ENCODE measurements around the gene GP1BA.
A peak's percentile ranks its signal among the peaks of the same experiment; 100 is the strongest.

The GP1BA gene

GRCh38 chr17:4931963-4932362 is at the start of gene GP1BA:
TSS of gene GP1BA (plus strand) at chr17:4932277. CDS start at chr17:4932605, 328 bp downstream.
- no peak for DNase-seq (ENCODE audit: low spot score)

GRCh38 chr17:4884489-4884888 is 47.6 kb upstream of the GP1BA start:
- no peak for DNase-seq (ENCODE audit: low spot score)

- DNase-seq (ENCODE audit: low spot score), result no peak
Measured at GRCh38 chr17:4886830-4887229, 45.2 kb upstream of the GP1BA start.

- no peak for DNase-seq (ENCODE audit: low spot score)
Measured at GRCh38 chr17:4887581-4887980, 44.5 kb upstream of the GP1BA start.

- DNase-seq (ENCODE audit: low spot score), result no peak
Measured at GRCh38 chr17:4891411-4892410, 40.4 kb upstream of the GP1BA start.

GRCh38 chr17:4892499-4893221 is 39.4 kb upstream of the GP1BA start:
- no peak for DNase-seq (ENCODE audit: low spot score)

GRCh38 chr17:4893272-4893671 is 38.8 kb upstream of the GP1BA start:
- DNase-seq (ENCODE audit: low spot score), result no peak

- no peak for DNase-seq (ENCODE audit: low spot score)
Measured at GRCh38 chr17:4893721-4894560, 38.1 kb upstream of the GP1BA start.

- DNase-seq (ENCODE audit: low spot score), result no peak
Measured at GRCh38 chr17:4895121-4895520, 37.0 kb upstream of the GP1BA start.

GRCh38 chr17:4895657-4896331 is 36.3 kb upstream of the GP1BA start:
- peak; percentile 28 for DNase-seq (ENCODE audit: low spot score)

- no peak for DNase-seq (ENCODE audit: low spot score)
Measured at GRCh38 chr17:4896332-4897197, 35.5 kb upstream of the GP1BA start.

- DNase-seq (ENCODE audit: low spot score), result no peak
Measured at GRCh38 chr17:4897198-4897687, 34.8 kb upstream of the GP1BA start.

- DNase-seq (ENCODE audit: low spot score), result no peak
Measured at GRCh38 chr17:4897785-4898184, 34.3 kb upstream of the GP1BA start.

GRCh38 chr17:4898351-4898750 is 33.7 kb upstream of the GP1BA start:
- no peak for DNase-seq (ENCODE audit: low spot score)

GRCh38 chr17:4898927-4899326 is 33.1 kb upstream of the GP1BA start:
- DNase-seq (ENCODE audit: low spot score), result no peak

GRCh38 chr17:4899341-4900230 is 32.5 kb upstream of the GP1BA start, which contains the start of gene C17orf107:
TSS of gene C17orf107 (plus strand) at chr17:4899536. CDS start at chr17:4899763, 227 bp downstream.
- DNase-seq (ENCODE audit: low spot score), result no peak

GRCh38 chr17:4900231-4901107 is 31.6 kb upstream of the GP1BA start:
- DNase-seq (ENCODE audit: low spot score), result no peak

- DNase-seq (ENCODE audit: low spot score), result no peak
Measured at GRCh38 chr17:4901108-4901647, 30.9 kb upstream of the GP1BA start.

Measured in HuH-7 (cell line).